OCI-LY7 (cell line): Measurements from ENCODE around the gene MSANTD2. TPM values are rescaled to one million over a fixed set of nuclear protein-coding genes. Genes with fewer than 3 reads are reported as not detected.

Experiments
- BruUV-seq: library from RNA; stranded (reverse); fragments of 400-500 nt; replicated peaks from 2 replicates; lab custom pipeline; 2021; lab: Mats Ljungman, UMichigan
- CTCF ChIA-PET: fragments of 300-600 bp; sonication (Branson Sonifier 250); formaldehyde crosslinking; loops from one replicate; lab custom pipeline; 2022; ENCODE audit warnings: antibody characterized with exemption; ENCODE audit not compliant: unreplicated experiment; lab: Charles Lee
- POLR2A ChIA-PET: fragments of 300-600 bp; sonication (Branson Sonifier 250); formaldehyde crosslinking; loops from one replicate; lab custom pipeline; 2022; ENCODE audit warnings: antibody characterized with exemption; lab: Charles Lee
- DNase-seq: peaks from one replicate; pipeline ENCODE4 v3.0.0-alpha.2; 2015; ENCODE audit warnings: low spot score
- H2AFZ ChIP-seq: fragments of 200-600 bp; sonication (generic), shearing (Covaris generic); 2 replicates; pipeline ENCODE4 v1.6.1; 2014; ENCODE audit warnings: mild to moderate bottlenecking, antibody characterized with exemption, low read length, moderate library complexity
- H3K27ac ChIP-seq: fragments of 200-600 bp; sonication (generic); 2 replicates; pipeline ENCODE4 v1.5.1; 2014; ENCODE audit warnings: mixed run types, low read depth, mild to moderate bottlenecking, moderate library complexity, low read length, inconsistent platforms; ENCODE audit not compliant: poor library complexity, severe bottlenecking
- H3K36me3 ChIP-seq: fragments of 200-600 bp; sonication (generic); 2 replicates; pipeline ENCODE4 v1.6.1; 2014; ENCODE audit warnings: mild to moderate bottlenecking, antibody characterized with exemption, low read length, moderate library complexity, mixed read lengths; ENCODE audit not compliant: insufficient read depth
- H3K4me1 ChIP-seq: fragments of 200-600 bp; sonication (generic); 2 replicates; pipeline ENCODE4 v1.5.1; 2014; ENCODE audit warnings: mild to moderate bottlenecking, low read length; ENCODE audit not compliant: insufficient read depth, poor library complexity, severe bottlenecking
- H3K4me2 ChIP-seq: fragments of 200-600 bp; sonication (generic); 2 replicates; pipeline ENCODE4 v1.6.1; 2014; ENCODE audit warnings: mild to moderate bottlenecking, low read length
- H3K4me3 ChIP-seq: fragments of 200-600 bp; sonication (generic); 2 replicates; pipeline ENCODE4 v1.5.1; 2014; ENCODE audit warnings: mild to moderate bottlenecking, low read depth, low read length; ENCODE audit not compliant: poor library complexity, severe bottlenecking
- H3K79me2 ChIP-seq: fragments of 200-600 bp; sonication (generic); 2 replicates; pipeline ENCODE4 v1.6.1; 2016; ENCODE audit warnings: low read depth, mild to moderate bottlenecking, low read length, moderate library complexity, mixed read lengths; ENCODE audit not compliant: insufficient read depth
- H3K9me2 ChIP-seq: fragments of 200-600 bp; sonication (generic); 2 replicates; pipeline ENCODE4 v1.6.1; 2016; ENCODE audit warnings: mild to moderate bottlenecking, low read length, mixed read lengths; ENCODE audit not compliant: insufficient read depth
- H3K9me3 ChIP-seq: fragments of 200-600 bp; sonication (generic); 2 replicates; pipeline ENCODE4 v1.6.1; 2014; ENCODE audit warnings: mild to moderate bottlenecking, mixed run types, low read length, mixed read lengths
- H4K20me1 ChIP-seq: fragments of 200-600 bp; sonication (generic); 2 replicates; pipeline ENCODE4 v1.6.1; 2014; ENCODE audit warnings: mild to moderate bottlenecking, antibody characterized with exemption, low read length, moderate library complexity, mixed read lengths; ENCODE audit not compliant: insufficient read depth
- CTCF ChIP-seq: fragments of 200-600 bp; sonication (generic); conservative IDR thresholded peaks from 2 replicates; pipeline ENCODE4 v1.5.1; 2014; ENCODE audit warnings: mild to moderate bottlenecking, antibody characterized with exemption, low read length, moderate library complexity, mixed read lengths
- EZH2phosphoT487 ChIP-seq: fragments of 200-600 bp; sonication (generic); IDR thresholded peaks from 2 replicates; pipeline ENCODE4 v1.6.1; 2018; ENCODE audit warnings: low read depth, borderline replicate concordance, mild to moderate bottlenecking, mixed run types, antibody characterized with exemption, low read length, moderate library complexity, mixed read lengths
- intact Hi-C: fragments of 100-400 bp; cut with micrococcal nuclease; formaldehyde crosslinking; loops from one replicate; pipeline ENCODE4 v1.10.0; 2022; ENCODE audit not compliant: unreplicated experiment
- total RNA-seq, 2 experiments: library from RNA; depleted of rRNA in 1 of 2; stranded (reverse); fragments of >200 nt in 1 of 2; shearing (Covaris generic) in 1 of 2; gene quantifications; 2 replicates each; pipeline ENCODE4 v1.2.3, GENCODE V29; 2014 to 2022

The MSANTD2 gene
- total RNA-seq, 2 experiments from 2014 or later, result 22.1 to 23.4 TPM

- Histone ChIP-seq H3K9me2 (no peaks in the 10 kb centered on the region), H3K27ac (no peak overlapping the region), H3K4me3 (no peak overlapping the region), H3K9me3 (no peaks in the 10 kb centered on the region), H3K4me2 (no peak overlapping the region), H3K36me3 (no peaks in the 10 kb centered on the region), H3K4me1 (no peaks in the 10 kb centered on the region), H3K79me2 (no peaks in the 10 kb centered on the region), H2AFZ (no peak overlapping the region), H4K20me1 (no peaks in the 10 kb centered on the region)
- no TSS peak for BruUV-seq
- intact Hi-C loops, result no loop called here
- no peak for TF ChIP-seq CTCF
- TF ChIP-seq EZH2phosphoT487, result no peak
- ChIA-PET POLR2A (no interaction called here), CTCF (no interaction called here)
- no peak for DNase-seq
Measured at GRCh38 chr11:124825876-124826275, 25.7 kb upstream of the MSANTD2 start.

GRCh38 chr11:124823512-124824376 is 23.5 kb upstream of the MSANTD2 start:
- POLR2A ChIA-PET, result no interaction called here
- intact Hi-C loops, result no loop called here
- H3K9me2 ChIP-seq, result no peaks in the 10 kb centered on the region
- H3K4me1 ChIP-seq, result no peaks in the 10 kb centered on the region
- no peak overlapping the region for H2AFZ ChIP-seq
- H3K27ac ChIP-seq, result no peak overlapping the region
- TF ChIP-seq CTCF (no peak), EZH2phosphoT487 (no peak)
- H3K4me2 ChIP-seq, result no peak overlapping the region
- CTCF ChIA-PET, result no interaction called here
- H3K4me3 ChIP-seq, result no peak overlapping the region
- H3K79me2 ChIP-seq, result no peaks in the 10 kb centered on the region
- no peaks in the 10 kb centered on the region for H3K9me3 ChIP-seq
- BruUV-seq, result no TSS peak
- H4K20me1 ChIP-seq, result no peaks in the 10 kb centered on the region
- no peaks in the 10 kb centered on the region for H3K36me3 ChIP-seq
- DNase-seq, result no peak
